ENCODE data around the gene UBE2N. TPM values are rescaled to one million over a fixed set of nuclear protein-coding genes. Genes with fewer than 3 reads are reported as not detected.
"Not testable (repeated sequence)": the region's sequence is repeated elsewhere in the genome, so short reads cannot be mapped to it uniquely, and the experiment has no call there.

Gene UBE2N
- total and polyA plus RNA-seq, 2 donors (not counting 3 experiments of a cell fraction or from before 2014, with no cell fraction given): 59.2 to 125 TPM

DNA sequence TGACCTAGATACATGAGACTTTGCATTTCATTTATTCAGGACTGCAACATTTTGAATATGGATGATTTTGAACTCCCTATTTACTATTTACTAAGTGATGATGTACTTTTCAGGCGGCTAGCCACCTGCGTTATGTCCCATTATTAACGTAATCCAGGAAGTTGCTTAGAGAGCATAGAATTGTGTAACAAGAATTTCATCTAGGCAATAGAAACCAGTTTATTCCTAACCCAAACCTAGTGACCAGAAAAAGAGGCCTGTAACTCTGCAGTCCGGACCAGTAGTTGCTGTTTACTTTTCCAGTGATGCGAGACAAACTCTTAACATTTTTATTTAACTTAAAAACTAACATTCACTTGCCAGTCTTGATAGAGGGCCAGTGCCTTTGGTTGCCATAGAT, 51.7 kb downstream of the UBE2N start:
- Histone ChIP-seq H3K4me1 (ENCODE audit: control insufficient read depth, extremely low read depth, insufficient read depth, low read length) (peaks cover 12% of the 10 kb centered on the region), H3K9me1 (replicated peaks; ENCODE audit: control insufficient read depth, extremely low read depth, insufficient read depth, low read length) (no peaks in the 10 kb centered on the region), H4K20me1 (replicated peaks; ENCODE audit: control insufficient read depth, extremely low read depth, insufficient read depth, low read length) (peaks cover 27% of the 10 kb centered on the region), H3K4me3 (replicated peaks in 1 of 3; ENCODE audit: insufficient read depth in 1 of 3, low read depth in 1 of 3, low read length in 3 of 3) (no peak overlapping the region), H3K79me2 (ENCODE audit: control insufficient read depth, insufficient read depth, low read length) (peaks cover 85% of the 10 kb centered on the region), H3K9me3 (replicated peaks; ENCODE audit: control insufficient read depth, insufficient read depth, low read length) (no peaks in the 10 kb centered on the region), H3K27me3 (ENCODE audit: control insufficient read depth in 2 of 2, insufficient read depth in 2 of 2, low read length in 2 of 2) (no peaks in the 10 kb centered on the region), H3K9ac (replicated peaks; ENCODE audit: extremely low read depth, insufficient read depth, low read length) (no peak overlapping the region), H2AFZ (ENCODE audit: low read depth, low read length) (no peak overlapping the region), H3K36me3 (ENCODE audit: control insufficient read depth in 2 of 2, extremely low read depth in 1 of 2, insufficient read depth in 2 of 2, low read length in 2 of 2) (peaks cover 13 to 14% of the 10 kb centered on the region in 2 experiments), H3K4me2 (ENCODE audit: insufficient read depth, low read length) (no peak overlapping the region), H3K27ac (ENCODE audit: insufficient read depth, low read depth, low read length) (no peak overlapping the region)
- BruUV-seq (replicated peaks): no TSS peak
- dilution Hi-C loops (cut with MboI; ENCODE audit: extremely low pct_ligation_motif_present, low sequenced_read_pairs) (loop anchor here (25.0 kb wide), 1 partner anchor 378 kb away; no protein-coding TSS in a partner anchor), intact Hi-C loops (cut with micrococcal nuclease) (no loop called here)
- POLR2A ChIA-PET: no interaction called here
- no peak for TF ChIP-seq MAX (IDR thresholded peaks at IDR 0.05; ENCODE audit: insufficient read depth, insufficient read length)
- TF ChIP-seq POLR2AphosphoS5 (IDR thresholded peaks at IDR 0.05; ENCODE audit: insufficient read depth, low read depth, low read length): no peak
- no peak for TF ChIP-seq FOS (IDR thresholded peaks at IDR 0.05; ENCODE audit: borderline replicate concordance, insufficient read depth, low read length)
- no peak for TF ChIP-seq JUN (IDR thresholded peaks at IDR 0.05; ENCODE audit: borderline replicate concordance, insufficient read depth, insufficient read length, low read depth)
- no peak for TF ChIP-seq EZH2 (IDR thresholded peaks at IDR 0.05; ENCODE audit: borderline replicate concordance, low read depth, low read length, severe bottlenecking)
- TF ChIP-seq GATA2 (IDR thresholded peaks at IDR 0.05; ENCODE audit: insufficient read depth, insufficient read length, low read depth, low read length): no peak
- DNase-seq (ENCODE audit: low read depth, low spot score) (peak; percentile 11), FAIRE-seq (no peak)
- CTCF ChIA-PET: interaction anchor here (1.6 to 2.4 kb wide), 2 partner anchors 403 to 710 kb away, joined by 3 to 16 read pairs; no protein-coding TSS in a partner anchor

DNA sequence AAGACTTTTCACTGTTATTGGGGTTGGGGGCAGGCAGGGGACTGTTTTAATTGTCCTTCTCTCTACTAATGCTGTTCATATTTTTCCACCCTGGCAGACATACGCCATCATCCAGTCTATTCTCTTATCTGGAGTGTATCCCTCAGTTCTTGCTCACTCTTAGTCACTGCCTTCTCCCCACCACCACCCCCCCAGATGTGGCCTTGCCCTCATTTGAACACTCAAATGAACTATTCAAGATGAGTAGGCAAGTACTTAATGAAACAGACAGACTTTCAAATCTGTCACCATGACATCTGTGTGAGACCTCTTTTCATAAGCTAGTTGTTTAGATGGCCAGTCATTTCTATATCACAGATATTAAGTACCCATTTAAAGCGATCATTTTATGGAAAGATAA, 54.0 kb downstream of the UBE2N start:
- no peak for FAIRE-seq
- Histone ChIP-seq H3K9me1 (replicated peaks; ENCODE audit: control insufficient read depth, extremely low read depth, insufficient read depth, low read length) (no peaks in the 10 kb centered on the region), H3K27ac (ENCODE audit: insufficient read depth, low read depth, low read length) (no peak overlapping the region), H3K79me2 (ENCODE audit: control insufficient read depth, insufficient read depth, low read length) (peaks cover 93% of the 10 kb centered on the region), H4K20me1 (replicated peaks; ENCODE audit: control insufficient read depth, extremely low read depth, insufficient read depth, low read length) (peaks cover 36% of the 10 kb centered on the region), H3K9me3 (replicated peaks; ENCODE audit: control insufficient read depth, insufficient read depth, low read length) (no peaks in the 10 kb centered on the region), H3K36me3 (ENCODE audit: control insufficient read depth in 2 of 2, extremely low read depth in 1 of 2, insufficient read depth in 2 of 2, low read length in 2 of 2) (peaks cover 15 to 17% of the 10 kb centered on the region in 2 experiments), H3K27me3 (ENCODE audit: control insufficient read depth in 2 of 2, insufficient read depth in 2 of 2, low read length in 2 of 2) (no peaks in the 10 kb centered on the region), H3K4me2 (ENCODE audit: insufficient read depth, low read length) (no peak overlapping the region), H3K4me3 (replicated peaks in 1 of 3; ENCODE audit: insufficient read depth in 1 of 3, low read depth in 1 of 3, low read length in 3 of 3) (no peak overlapping the region), H2AFZ (ENCODE audit: low read depth, low read length) (no peak overlapping the region), H3K9ac (replicated peaks; ENCODE audit: extremely low read depth, insufficient read depth, low read length) (no peak overlapping the region), H3K4me1 (ENCODE audit: control insufficient read depth, extremely low read depth, insufficient read depth, low read length) (peaks cover 17% of the 10 kb centered on the region)
- TF ChIP-seq GATA2 (IDR thresholded peaks at IDR 0.05; ENCODE audit: insufficient read depth, insufficient read length, low read depth, low read length) (peak; percentile 63), FOS (IDR thresholded peaks at IDR 0.05; ENCODE audit: borderline replicate concordance, insufficient read depth, low read length) (peak; percentile 77), POLR2AphosphoS5 (IDR thresholded peaks at IDR 0.05; ENCODE audit: insufficient read depth, low read depth, low read length) (no peak), EZH2 (IDR thresholded peaks at IDR 0.05; ENCODE audit: borderline replicate concordance, low read depth, low read length, severe bottlenecking) (no peak), MAX (IDR thresholded peaks at IDR 0.05; ENCODE audit: insufficient read depth, insufficient read length) (no peak)
- intact Hi-C loops (cut with micrococcal nuclease): no loop called here
- ChIA-PET CTCF (interaction anchor here (1.5 to 2.4 kb wide), 2 partner anchors 32 to 401 kb away, joined by 3 to 16 read pairs; no protein-coding TSS in a partner anchor), POLR2A (no interaction called here)
- dilution Hi-C loops (cut with MboI; ENCODE audit: extremely low pct_ligation_motif_present, low sequenced_read_pairs): loop anchor here (25.0 kb wide), 1 partner anchor 375 kb away; no protein-coding TSS in a partner anchor
- peak; percentile 51 for DNase-seq (ENCODE audit: low read depth, low spot score)
- BruUV-seq (replicated peaks): no TSS peak

DNA sequence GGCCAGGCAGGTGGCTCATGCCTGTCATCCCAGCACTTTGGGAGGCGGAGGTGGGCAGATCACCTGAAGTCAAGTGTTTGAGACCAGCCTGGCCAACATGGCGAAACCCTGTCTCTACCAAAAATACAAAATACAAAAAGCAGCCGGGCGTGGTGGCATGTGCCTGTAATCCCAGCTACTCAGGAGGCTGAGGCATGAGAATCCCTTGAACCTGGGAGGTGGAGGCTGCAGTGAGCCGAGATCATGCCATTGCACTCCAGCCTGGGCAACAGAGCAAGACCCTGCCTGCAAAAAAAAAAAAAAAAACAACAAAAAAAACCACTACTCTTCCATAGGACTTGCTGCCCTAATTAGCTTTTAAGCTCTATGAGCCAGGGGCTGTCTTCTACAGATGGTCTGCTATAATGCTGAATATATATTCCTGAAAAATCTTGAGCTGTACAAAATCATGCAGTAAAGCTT, 59.7 kb downstream of the UBE2N start:
- BruUV-seq (replicated peaks); H3K36me3 ChIP-seq (ENCODE audit: control insufficient read depth in 2 of 2, extremely low read depth in 1 of 2, insufficient read depth in 2 of 2, low read length in 2 of 2); H3K27ac ChIP-seq (ENCODE audit: insufficient read depth, low read depth, low read length); H3K9me1 ChIP-seq (replicated peaks; ENCODE audit: control insufficient read depth, extremely low read depth, insufficient read depth, low read length); FAIRE-seq; H2AFZ ChIP-seq (ENCODE audit: low read depth, low read length); intact Hi-C loops (cut with micrococcal nuclease); H3K9me3 ChIP-seq (replicated peaks; ENCODE audit: control insufficient read depth, insufficient read depth, low read length); H3K27me3 ChIP-seq (ENCODE audit: control insufficient read depth in 2 of 2, insufficient read depth in 2 of 2, low read length in 2 of 2); DNase-seq (ENCODE audit: low read depth, low spot score); POLR2A ChIA-PET: not testable (repeated sequence)
- H3K79me2 ChIP-seq (ENCODE audit: control insufficient read depth, insufficient read depth, low read length): peaks cover 88% of the 10 kb centered on the region
- peak overlapping the region; percentile 25 for H3K9ac ChIP-seq (replicated peaks; ENCODE audit: extremely low read depth, insufficient read depth, low read length)
- peaks cover 13% of the 10 kb centered on the region for H4K20me1 ChIP-seq (replicated peaks; ENCODE audit: control insufficient read depth, extremely low read depth, insufficient read depth, low read length)
- dilution Hi-C loops (cut with MboI; ENCODE audit: extremely low pct_ligation_motif_present, low sequenced_read_pairs): loop anchor here (25.0 kb wide), 1 partner anchor 370 kb away; no protein-coding TSS in a partner anchor
- peaks cover 23% of the 10 kb centered on the region for H3K4me1 ChIP-seq (ENCODE audit: control insufficient read depth, extremely low read depth, insufficient read depth, low read length)
- H3K4me3 ChIP-seq (replicated peaks in 1 of 3; ENCODE audit: insufficient read depth in 1 of 3, low read depth in 1 of 3, low read length in 3 of 3): peak overlapping the region in 2 of 3 experiments; percentile 71 to 95
- peak overlapping the region; percentile 91 for H3K4me2 ChIP-seq (ENCODE audit: insufficient read depth, low read length)
- CTCF ChIA-PET: interaction anchor here (0.6 to 6.8 kb wide), 10 partner anchors 15 to 597 kb away, joined by 3 to 87 read pairs (median 6); partner anchors contain the start of gene UBE2N

Data from endothelial cell of umbilical vein (primary cell).